ENCODE results near the gene EDIL3.
"Not testable (repeated sequence)": the region's sequence is repeated elsewhere in the genome, so short reads cannot be mapped to it uniquely, and the experiment has no call there.

The EDIL3 gene

DNA sequence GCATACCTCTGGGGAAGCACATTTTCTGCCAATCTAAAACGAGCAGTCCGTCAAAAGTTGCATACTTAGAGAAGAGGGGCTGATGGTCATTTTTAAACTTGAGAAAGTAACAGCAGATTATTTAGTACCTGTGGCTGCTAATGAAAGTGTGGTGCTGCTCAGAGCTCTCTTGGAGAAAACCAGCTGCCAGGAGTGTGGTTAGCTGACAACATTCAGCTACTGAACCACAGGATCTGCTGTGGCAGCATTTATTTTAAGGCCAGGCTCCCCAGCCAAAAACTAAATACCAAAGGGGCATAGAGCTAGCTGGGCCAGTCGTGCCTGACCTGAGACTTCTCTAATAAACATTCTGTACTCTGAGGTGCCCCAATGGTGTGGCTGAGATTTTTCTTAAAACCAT lies 203.6 kb downstream of the EDIL3 start:
- no peak for FAIRE-seq
- TF ChIP-seq POLR2AphosphoS5 (IDR thresholded peaks at IDR 0.05; ENCODE audit: low read depth, low read length) (no peak), PAX5 (IDR thresholded peaks at IDR 0.05; ENCODE audit: insufficient read depth, low read length, severe bottlenecking) (no peak), TAF1 (IDR thresholded peaks at IDR 0.05; ENCODE audit: low read depth, low read length) (no peak), POLR2A (IDR thresholded peaks at IDR 0.05; ENCODE audit: low read depth, low read length) (no peak), SPI1 (IDR thresholded peaks at IDR 0.05; ENCODE audit: low read depth, low read length) (no peak), POU2F2 (IDR thresholded peaks at IDR 0.05; ENCODE audit: low read depth, low read length) (no peak)
- no peak for DNase-seq (ENCODE audit: insufficient read length, low spot score)

DNA sequence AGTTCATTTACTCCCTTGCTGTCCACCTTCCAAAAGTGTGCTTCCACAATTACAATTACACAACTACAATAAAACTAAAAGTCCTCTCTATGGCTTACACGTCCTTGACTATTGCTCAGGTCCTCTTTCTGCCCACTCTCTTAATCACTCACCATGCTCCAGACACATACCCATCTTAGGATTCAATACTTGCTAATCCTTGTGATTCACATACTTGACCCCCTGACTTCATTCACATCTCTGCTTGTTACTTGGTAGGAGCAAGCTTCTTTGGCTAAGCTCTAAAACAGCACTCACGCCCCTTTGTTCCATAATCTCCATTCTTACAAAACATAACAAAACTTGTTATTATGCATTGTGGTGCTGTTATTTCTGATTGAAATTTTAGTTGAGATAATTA lies 215.8 kb downstream of the EDIL3 start:
- no peak for TF ChIP-seq SPI1 (IDR thresholded peaks at IDR 0.05; ENCODE audit: low read depth, low read length)
- no peak for TF ChIP-seq POU2F2 (IDR thresholded peaks at IDR 0.05; ENCODE audit: low read depth, low read length)
- no peak for TF ChIP-seq POLR2AphosphoS5 (IDR thresholded peaks at IDR 0.05; ENCODE audit: low read depth, low read length)
- TF ChIP-seq PAX5 (IDR thresholded peaks at IDR 0.05; ENCODE audit: insufficient read depth, low read length, severe bottlenecking) = no peak
- no peak for DNase-seq (ENCODE audit: insufficient read length, low spot score)
- FAIRE-seq = no peak

DNA sequence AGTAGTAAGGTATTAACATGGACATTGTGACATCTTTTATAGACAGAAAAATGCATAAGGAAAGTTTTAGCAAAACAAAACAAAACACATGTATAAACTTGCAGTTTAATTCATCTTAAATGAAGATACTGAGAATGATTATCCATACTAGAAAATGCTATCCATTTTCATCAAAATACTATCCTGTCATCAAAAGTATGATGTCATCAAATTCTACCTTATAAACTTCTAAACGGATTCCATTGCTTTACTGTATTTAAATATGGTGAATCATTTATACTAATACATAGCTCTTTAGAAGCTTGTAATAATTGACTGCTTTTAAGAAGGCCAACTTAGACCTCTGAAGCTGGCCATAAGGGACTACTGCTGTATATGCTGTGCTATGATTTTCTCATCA lies 221.0 kb downstream of the EDIL3 start:
- DNase-seq (ENCODE audit: insufficient read length, low spot score) (no peak), FAIRE-seq (no peak)
- TF ChIP-seq SPI1 (IDR thresholded peaks at IDR 0.05; ENCODE audit: low read depth, low read length) (no peak), PAX5 (IDR thresholded peaks at IDR 0.05; ENCODE audit: insufficient read depth, low read length, severe bottlenecking) (no peak), POU2F2 (IDR thresholded peaks at IDR 0.05; ENCODE audit: low read depth, low read length) (no peak), TAF1 (IDR thresholded peaks at IDR 0.05; ENCODE audit: low read depth, low read length) (no peak)

DNA sequence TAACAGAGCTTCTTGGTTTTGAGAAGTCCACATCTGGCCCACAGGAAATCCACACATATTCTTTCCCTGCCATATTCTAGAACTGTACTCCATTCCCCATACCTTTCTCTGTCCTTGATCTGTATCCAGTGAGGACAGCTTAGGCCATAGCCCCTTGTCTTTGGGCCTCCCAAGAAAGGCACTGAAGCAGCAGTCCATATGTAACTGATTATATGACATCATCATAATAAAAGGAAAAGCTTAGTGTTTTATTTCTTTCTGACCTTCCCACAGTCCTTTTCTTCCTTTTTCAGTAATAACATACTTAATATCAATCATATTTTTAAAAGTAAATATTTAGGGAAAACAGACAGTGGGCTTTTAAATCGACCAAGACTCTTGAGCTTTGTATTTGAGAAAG lies 222.0 kb downstream of the EDIL3 start:
- no peak for FAIRE-seq
- TF ChIP-seq POU2F2 (IDR thresholded peaks at IDR 0.05; ENCODE audit: low read depth, low read length) = no peak
- TF ChIP-seq POLR2AphosphoS5 (IDR thresholded peaks at IDR 0.05; ENCODE audit: low read depth, low read length) = no peak
- no peak for TF ChIP-seq POLR2A (IDR thresholded peaks at IDR 0.05; ENCODE audit: low read depth, low read length)
- no peak for TF ChIP-seq TAF1 (IDR thresholded peaks at IDR 0.05; ENCODE audit: low read depth, low read length)
- no peak for TF ChIP-seq PAX5 (IDR thresholded peaks at IDR 0.05; ENCODE audit: insufficient read depth, low read length, severe bottlenecking)
- no peak for TF ChIP-seq SPI1 (IDR thresholded peaks at IDR 0.05; ENCODE audit: low read depth, low read length)
- no peak for DNase-seq (ENCODE audit: insufficient read length, low spot score)

DNA sequence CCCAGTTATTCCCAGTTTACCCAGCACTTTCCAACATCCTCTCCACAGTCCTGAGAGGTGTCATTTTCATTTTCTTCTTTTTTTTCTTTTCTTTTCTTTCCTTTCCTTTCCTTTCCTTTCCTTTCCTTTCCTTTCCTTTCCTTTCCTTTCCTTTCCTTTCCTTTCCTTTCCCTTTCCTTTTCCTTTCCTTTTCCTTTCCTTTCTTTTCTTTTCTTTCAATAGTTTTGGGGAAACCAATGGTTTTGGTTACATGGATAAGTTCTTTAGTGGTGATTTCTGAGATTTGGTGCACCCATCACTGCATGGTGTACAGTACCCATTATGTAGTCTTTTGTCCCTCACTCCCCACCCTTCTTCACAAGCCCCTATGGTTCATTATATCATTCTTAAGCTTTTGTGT lies 224.0 kb downstream of the EDIL3 start:
- FAIRE-seq; DNase-seq (ENCODE audit: insufficient read length, low spot score): not testable (repeated sequence)

DNA sequence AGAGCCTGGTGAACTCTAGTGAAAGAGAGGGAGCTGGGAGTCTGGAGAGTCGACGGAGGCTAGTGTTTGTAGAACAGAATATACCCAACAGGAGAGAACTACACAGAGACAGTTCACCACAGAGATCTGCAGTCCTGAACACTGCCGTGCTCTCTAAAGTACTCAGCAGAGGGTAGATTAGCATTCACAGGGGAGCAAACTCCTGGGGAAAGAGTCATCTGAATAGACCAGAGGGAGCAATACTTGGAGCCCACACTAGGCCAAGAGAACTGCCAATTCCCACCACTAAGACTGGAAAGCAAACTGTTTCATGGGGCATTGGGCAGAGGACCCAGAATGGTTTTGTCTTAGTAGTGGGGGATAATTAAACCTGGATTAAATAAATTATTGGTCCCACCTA lies 235.6 kb downstream of the EDIL3 start:
- no peak for DNase-seq (ENCODE audit: insufficient read length, low spot score)
- TF ChIP-seq POU2F2 (IDR thresholded peaks at IDR 0.05; ENCODE audit: low read depth, low read length) (no peak), SPI1 (IDR thresholded peaks at IDR 0.05; ENCODE audit: low read depth, low read length) (no peak), TAF1 (IDR thresholded peaks at IDR 0.05; ENCODE audit: low read depth, low read length) (no peak), POLR2AphosphoS5 (IDR thresholded peaks at IDR 0.05; ENCODE audit: low read depth, low read length) (no peak), PAX5 (IDR thresholded peaks at IDR 0.05; ENCODE audit: insufficient read depth, low read length, severe bottlenecking) (no peak), POLR2A (IDR thresholded peaks at IDR 0.05; ENCODE audit: low read depth, low read length) (no peak)
- no peak for FAIRE-seq

DNA sequence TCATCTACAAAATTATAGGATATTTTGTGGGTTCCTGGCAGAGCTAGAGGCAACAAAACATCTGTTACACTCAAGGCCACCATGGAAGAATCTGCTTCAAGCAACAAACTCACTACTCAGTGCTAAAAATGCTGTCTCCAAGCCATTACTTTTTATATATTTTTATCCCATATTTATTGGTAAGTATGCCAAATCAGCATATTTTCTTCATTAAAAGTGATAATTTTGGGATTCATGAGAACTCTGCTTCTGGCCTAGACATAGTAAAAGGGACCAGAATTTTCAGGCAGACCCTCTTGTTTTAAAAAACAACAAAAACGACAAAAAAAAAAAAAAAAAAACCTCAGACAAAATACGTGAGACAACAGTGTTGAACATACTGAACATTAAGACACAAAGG lies 236.0 kb downstream of the EDIL3 start:
- FAIRE-seq (no peak), DNase-seq (ENCODE audit: insufficient read length, low spot score) (no peak)
- TF ChIP-seq POLR2AphosphoS5 (IDR thresholded peaks at IDR 0.05; ENCODE audit: low read depth, low read length) (no peak), PAX5 (IDR thresholded peaks at IDR 0.05; ENCODE audit: insufficient read depth, low read length, severe bottlenecking) (no peak), POLR2A (IDR thresholded peaks at IDR 0.05; ENCODE audit: low read depth, low read length) (no peak), SPI1 (IDR thresholded peaks at IDR 0.05; ENCODE audit: low read depth, low read length) (no peak), POU2F2 (IDR thresholded peaks at IDR 0.05; ENCODE audit: low read depth, low read length) (no peak), TAF1 (IDR thresholded peaks at IDR 0.05; ENCODE audit: low read depth, low read length) (no peak)

DNA sequence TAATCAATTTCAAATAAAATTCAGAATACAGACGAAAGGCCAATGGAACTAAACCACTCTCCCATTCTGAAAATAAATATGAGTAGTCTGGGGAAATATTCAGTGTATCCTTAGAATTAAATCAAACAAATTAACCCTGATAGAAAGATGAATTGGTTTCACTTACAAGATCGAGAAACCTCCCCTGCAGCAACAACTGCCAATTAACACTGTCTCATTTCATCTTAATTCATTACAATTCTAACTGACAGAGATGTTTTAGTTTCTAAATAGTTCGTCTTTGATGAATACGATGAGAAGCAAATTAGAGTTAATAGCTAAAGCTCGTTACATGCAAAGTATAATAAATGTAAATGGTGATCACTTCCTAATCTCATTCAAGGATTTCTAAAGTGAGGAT lies 247.1 kb downstream of the EDIL3 start:
- no peak for FAIRE-seq
- no peak for DNase-seq (ENCODE audit: insufficient read length, low spot score)
- TF ChIP-seq SPI1 (IDR thresholded peaks at IDR 0.05; ENCODE audit: low read depth, low read length) = no peak
- no peak for TF ChIP-seq TAF1 (IDR thresholded peaks at IDR 0.05; ENCODE audit: low read depth, low read length)
- no peak for TF ChIP-seq POLR2AphosphoS5 (IDR thresholded peaks at IDR 0.05; ENCODE audit: low read depth, low read length)
- no peak for TF ChIP-seq POLR2A (IDR thresholded peaks at IDR 0.05; ENCODE audit: low read depth, low read length)
- no peak for TF ChIP-seq POU2F2 (IDR thresholded peaks at IDR 0.05; ENCODE audit: low read depth, low read length)
- no peak for TF ChIP-seq PAX5 (IDR thresholded peaks at IDR 0.05; ENCODE audit: insufficient read depth, low read length, severe bottlenecking)

DNA sequence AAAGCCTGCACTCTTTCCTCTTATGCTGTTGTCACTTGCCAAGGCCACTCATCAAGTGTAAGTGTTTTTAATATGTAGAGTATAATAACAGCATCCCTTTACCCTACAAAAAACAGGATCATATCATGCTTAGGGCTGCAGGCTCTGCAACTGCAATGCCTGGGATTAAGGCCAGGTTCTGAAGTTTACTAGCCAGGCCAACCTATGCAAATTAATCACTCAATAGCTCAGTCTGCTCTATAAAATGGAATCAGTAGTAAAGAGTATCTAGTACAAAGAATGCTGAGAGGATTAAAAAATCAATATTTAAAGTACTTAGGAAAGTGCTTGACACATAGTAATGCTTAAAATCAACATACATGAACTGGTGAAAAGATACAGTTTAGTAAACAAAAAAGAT lies 253.3 kb downstream of the EDIL3 start:
- FAIRE-seq (no peak), DNase-seq (ENCODE audit: insufficient read length, low spot score) (no peak)

DNA sequence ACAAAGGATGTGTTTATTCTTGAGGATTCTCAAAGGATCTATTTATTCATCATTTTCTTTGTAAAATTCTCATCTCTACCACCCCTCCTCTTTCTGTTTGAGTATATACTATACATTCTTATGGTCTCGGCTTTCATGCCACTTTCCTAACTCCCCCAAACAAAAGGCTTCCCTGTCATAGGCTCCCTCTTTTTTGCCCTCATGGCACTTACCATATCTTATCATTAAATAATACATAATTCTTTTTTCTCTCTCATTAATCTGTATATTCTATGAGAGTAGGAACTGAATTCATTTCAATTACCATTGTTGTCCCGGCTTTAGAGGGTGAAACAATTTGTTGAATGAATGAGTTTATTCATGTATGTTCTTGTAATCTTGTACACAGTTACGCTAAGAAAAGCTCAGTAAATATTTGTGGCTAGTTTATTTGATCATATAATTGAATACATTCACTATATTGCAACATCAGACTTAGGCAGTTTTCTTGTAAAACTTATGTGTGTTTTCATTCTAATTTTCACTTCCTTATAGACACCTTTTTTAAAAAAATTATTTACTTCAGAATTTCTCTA lies 254.6 kb downstream of the EDIL3 start:
- no peak for DNase-seq (ENCODE audit: insufficient read length, low spot score)
- no peak for TF ChIP-seq PAX5 (IDR thresholded peaks at IDR 0.05; ENCODE audit: insufficient read depth, low read length, severe bottlenecking)
- TF ChIP-seq POLR2AphosphoS5 (IDR thresholded peaks at IDR 0.05; ENCODE audit: low read depth, low read length) = no peak
- no peak for TF ChIP-seq POLR2A (IDR thresholded peaks at IDR 0.05; ENCODE audit: low read depth, low read length)
- no peak for TF ChIP-seq POU2F2 (IDR thresholded peaks at IDR 0.05; ENCODE audit: low read depth, low read length)
- no peak for FAIRE-seq

More for the DNA sequence above, 253.3 kb downstream of the EDIL3 start:
- no peak for TF ChIP-seq POU2F2 (IDR thresholded peaks at IDR 0.05; ENCODE audit: low read depth, low read length)
- TF ChIP-seq SPI1 (IDR thresholded peaks at IDR 0.05; ENCODE audit: low read depth, low read length) = no peak
- TF ChIP-seq POLR2A (IDR thresholded peaks at IDR 0.05; ENCODE audit: low read depth, low read length) = no peak
- TF ChIP-seq POLR2AphosphoS5 (IDR thresholded peaks at IDR 0.05; ENCODE audit: low read depth, low read length) = no peak
- TF ChIP-seq PAX5 (IDR thresholded peaks at IDR 0.05; ENCODE audit: insufficient read depth, low read length, severe bottlenecking) = no peak
- no peak for TF ChIP-seq TAF1 (IDR thresholded peaks at IDR 0.05; ENCODE audit: low read depth, low read length)

Data from GM12891 (cell line).